T-helper 1 cell (primary cell): ENCODE data around the gene CEP131.
"Not testable (repeated sequence)": the region's sequence is repeated elsewhere in the genome, so short reads cannot be mapped to it uniquely, and the experiment has no call there.

ENCODE experiments used
- DNase-seq, 5 donors: peaks; one replicate each; pipeline ENCODE4 v3.0.0-alpha.2; 2012 to 2020

Gene CEP131

DNA sequence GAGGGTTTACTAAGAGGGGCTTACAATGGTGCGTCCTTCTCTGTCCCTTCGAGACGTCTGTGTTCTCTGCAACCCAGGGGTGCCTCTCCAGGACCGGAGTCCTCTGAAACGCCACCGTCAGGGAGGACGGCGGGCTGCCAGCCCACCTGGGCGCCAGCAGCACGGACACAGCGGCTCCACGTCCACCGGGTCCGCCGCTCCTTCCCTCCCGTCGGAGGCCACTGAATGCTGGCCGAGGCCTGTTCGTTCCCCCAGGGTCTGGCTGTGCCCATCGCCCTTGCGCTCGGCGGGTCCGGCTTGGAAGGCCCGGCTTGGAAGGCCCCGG, 15.7 kb upstream of the CEP131 start:
- DNase-seq: no peak

DNA sequence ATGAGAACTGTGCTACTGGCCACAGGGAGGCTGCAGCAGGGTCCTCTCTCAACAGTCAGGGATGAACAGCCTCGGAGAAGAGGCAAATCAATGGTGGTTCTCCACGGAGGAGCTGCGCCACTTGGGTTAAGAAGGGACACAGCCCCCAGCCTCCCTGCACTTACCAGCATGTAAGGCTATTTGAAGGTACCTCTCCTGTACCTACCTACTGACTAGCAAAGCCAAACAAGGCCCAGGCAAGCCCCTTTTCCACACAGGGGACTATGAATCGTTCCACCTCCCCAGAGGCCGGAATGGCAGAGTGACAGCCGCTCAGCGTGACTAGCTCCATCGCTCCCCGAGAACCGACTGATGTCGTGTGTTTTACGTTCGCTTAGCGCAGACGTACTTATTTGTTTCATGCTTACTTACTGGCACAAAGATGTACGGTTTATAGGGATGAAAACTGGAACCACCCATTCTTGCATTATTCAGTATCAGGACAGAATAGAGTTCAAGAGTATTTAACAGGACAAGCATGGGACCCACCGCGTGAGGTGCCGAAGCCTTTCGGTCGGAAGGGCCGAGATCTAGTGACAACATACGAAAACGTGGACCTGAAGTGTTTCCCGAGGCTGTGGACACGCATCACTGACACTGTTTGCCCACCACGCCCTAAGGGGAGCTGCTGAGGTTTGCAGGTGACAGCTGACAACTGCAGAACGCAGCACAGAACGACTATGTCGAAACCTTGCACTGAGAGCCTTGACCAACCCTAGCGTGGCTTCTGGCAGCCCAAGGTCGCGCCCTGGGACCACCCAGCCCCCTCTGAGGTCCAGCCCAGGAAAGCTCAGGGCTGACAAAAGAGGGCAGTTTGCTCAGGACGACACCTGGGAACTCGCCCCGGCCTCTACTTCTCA, 15.1 kb upstream of the CEP131 start:
- no peak for DNase-seq

GRCh38 chr17:81236784-81237183, 14.0 kb upstream of the CEP131 start:
- no peak for DNase-seq

DNA sequence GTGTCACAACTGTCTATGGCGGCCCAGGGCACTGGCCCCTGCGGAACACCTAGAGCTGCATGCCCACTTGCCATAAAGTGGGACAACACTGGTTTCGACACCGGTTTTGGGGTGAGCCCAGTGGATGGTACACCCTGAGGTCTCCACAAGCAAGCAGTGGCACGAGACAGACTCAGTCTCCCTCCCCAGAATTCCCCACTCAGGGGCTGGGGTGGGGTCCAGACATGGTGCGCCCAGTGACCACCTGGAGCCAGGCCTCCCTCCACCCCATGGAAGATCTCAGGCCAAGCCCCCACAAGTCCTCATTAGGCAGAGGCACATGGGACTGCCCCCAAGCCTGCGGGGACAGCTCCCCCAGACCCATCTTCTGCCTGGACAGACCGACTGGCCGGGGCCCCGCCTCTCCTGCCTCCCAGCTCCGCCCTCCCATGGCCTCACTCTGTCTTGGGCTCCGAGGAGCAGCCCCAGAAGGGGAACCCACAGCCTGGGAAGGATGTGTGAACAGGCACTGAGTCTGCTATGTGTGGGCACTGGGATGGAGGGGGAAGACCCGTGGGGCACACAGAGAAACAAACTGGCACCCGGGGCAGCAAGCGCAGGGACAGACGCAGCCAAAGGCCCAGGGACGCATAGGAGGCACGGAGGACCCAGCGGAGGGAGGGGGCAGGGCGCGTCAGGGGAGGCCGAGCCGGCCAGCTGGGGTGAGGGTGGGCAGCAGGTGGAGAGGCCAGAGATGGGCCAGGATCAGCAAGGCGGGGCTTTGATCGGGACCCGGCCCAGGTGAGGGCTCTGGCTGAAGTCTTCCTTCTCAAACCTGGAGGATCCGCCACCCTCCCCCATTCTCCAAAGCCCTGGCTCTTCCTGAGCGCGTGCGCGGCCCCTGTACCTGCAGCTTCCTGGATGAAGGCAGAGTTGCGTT, 13.3 kb upstream of the CEP131 start:
- no peak for DNase-seq

DNA sequence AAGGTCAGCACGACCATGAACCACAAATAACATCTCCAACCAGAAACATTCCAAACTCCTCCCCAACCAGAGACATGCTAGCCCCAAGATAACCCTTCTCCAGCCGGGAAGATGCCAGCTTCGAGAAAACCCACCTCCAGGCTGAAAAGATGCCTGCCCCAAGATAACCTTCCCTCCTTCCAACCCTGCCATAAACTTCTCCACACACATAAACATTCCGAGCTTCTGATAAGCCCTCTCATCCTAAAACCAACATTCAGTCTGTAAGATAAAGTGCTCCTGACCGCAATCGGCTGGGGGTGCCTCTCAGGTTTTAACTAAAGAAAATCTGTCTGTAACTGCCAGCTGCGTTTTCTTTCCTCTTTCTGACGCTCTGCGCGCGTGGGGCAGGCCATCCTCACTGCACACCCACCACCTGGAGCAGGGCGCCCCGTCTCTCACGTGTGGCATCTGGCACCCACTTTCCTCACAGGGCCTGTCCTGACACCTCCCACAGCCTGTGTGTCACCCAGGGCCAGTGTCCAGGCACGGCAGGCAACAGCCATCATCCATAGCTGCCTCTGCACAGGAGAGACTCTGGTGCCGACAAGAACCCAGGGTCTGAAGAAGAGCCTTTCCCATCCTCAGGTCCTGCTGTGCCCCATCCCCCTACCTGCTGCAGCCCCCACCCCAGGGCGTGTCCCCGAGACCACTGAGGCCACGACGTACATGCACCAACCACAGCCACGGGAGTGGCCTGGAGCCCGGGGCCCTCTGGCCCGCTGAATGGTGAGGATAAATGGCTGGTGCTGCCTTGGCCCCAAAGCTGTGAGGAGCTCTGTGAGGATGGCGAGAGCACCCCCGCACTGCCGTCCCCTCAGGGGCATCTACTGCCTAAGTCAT, 12.4 kb upstream of the CEP131 start:
- no peak for DNase-seq

- DNase-seq: no peak
Observed at GRCh38 chr17:81234506-81234855, 11.7 kb upstream of the CEP131 start.

GRCh38 chr17:81233811-81234505, 11.2 kb upstream of the CEP131 start:
- no peak for DNase-seq

GRCh38 chr17:81233316-81233715, 10.6 kb upstream of the CEP131 start:
- DNase-seq: no peak

GRCh38 chr17:81232616-81233241, 10.0 kb upstream of the CEP131 start:
- DNase-seq: no peak

DNA sequence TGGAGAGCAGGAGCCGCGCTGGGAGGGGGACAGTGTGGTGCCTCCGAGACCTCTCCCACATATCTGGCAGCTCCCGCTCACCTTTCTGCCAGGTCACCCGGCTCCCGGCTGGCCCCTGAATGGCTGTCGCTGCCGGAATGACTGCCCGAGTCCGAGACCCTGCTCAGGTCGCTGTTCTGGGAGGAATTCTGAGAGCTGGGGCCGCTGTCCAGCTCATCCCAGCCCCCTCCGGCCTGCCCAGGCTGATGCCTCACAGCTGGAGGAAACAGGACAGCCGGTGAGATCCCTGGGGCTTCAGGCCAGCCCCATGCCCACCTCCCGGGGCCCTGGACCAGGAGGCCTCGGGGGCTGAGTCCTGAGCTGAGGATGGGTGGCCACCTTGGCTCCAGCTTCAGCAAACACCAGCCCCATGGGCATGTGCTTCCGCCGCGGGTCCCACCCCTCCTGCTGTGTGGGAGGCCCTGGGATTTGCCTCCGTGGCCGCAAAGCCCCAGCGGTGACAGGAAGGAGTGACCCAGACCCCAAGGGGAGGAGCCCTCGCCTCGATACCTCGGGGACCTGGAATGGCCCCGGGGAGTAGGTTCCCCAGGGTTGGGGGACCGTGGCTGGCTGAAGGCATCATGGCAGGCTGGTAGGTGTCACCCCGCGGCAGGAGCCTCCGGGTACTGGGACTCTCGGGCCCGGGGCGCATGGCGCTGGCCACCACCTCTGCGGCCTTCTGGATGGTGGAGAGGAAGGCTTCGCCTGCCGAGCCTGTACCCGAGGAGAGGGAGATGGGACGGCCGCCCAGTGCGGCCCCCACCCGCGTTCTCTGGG, 9.2 kb upstream of the CEP131 start:
- no peak for DNase-seq

- DNase-seq: no peak
Observed at GRCh38 chr17:81231121-81231645, 8.4 kb upstream of the CEP131 start.

DNA sequence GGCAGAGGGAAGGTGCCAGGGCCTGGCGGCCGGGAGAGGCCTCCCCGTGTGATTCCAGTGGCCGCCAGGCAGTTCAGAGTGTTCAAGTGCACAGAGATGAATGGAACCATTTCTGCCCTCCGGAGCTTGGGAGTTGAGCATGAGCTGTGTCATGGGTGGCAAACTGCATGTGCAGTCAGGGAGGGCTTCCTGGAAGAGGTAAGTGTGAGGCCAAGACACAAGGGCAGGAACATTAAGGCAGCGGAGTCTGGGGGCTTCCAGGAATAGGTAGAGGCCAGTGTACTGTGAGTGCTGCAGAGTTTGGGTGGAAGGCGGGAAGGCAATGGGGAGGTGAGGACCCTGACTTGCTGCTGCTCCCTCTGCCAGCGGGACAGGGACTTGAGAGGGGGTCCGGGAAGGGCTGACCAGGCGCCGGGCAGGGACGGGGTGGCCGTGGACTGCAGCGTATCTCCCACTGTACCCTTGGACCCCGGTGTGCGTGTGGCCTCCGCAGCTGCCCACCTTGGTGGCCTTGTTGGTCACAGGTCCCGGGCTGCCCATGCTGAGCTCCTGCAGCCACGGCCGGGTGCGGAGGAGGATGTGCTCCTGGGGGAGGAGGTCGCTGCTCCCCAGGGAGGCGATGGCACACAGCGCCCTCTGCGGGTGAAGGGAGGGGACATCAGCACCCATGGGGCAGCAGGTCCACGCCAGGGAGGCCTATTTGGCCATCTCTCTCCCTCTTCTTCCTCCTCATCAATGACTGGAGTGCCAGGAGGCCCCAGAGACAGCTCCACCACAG, 7.5 kb upstream of the CEP131 start:
- no peak for DNase-seq

GRCh38 chr17:81229666-81229920, 6.8 kb upstream of the CEP131 start:
- no peak for DNase-seq

- no peak for DNase-seq
Observed at GRCh38 chr17:81228834-81229665, 6.3 kb upstream of the CEP131 start.

DNA sequence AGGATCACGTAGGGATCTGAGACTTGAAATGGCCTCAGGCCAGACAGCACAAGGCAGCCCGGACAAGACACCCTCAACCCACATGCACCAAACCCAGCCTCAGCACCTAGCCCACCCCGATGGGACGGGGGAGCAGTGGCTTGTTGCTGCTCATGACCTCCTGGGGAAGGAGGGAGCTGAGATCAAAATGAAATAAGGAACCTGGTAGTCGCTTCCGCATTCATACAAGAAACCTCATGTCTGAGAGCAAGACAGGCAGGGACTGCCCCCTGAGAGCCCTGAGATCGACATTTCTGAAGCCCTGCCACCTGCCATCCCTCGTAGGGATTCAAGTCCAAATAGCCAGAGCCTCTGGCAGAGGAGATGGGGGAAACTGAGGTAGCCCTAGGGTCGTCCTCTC, 5.7 kb upstream of the CEP131 start:
- no peak for DNase-seq

GRCh38 chr17:81227630-81228029, 4.9 kb upstream of the CEP131 start:
- DNase-seq: not testable (repeated sequence)

- DNase-seq: no peak
Observed at GRCh38 chr17:81223762-81224130, 981 bp upstream of the CEP131 start.

DNA sequence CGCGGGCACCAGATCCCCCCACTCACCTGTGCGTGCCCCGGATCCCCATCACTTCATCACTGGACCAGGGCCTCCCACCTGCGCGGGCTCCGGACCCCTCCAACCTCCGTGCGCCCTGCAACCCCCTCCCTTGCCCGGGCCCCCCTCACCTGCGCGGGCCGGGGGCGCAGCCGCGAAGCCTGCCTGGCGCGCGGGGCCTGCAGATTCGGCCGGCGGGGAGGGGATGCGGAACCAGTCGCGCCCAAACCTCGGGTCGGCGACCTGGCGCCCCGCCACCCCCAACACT, 202 bp downstream of the CEP131 start:
- no peak for DNase-seq

- DNase-seq: no peak
Observed at GRCh38 chr17:81221842-81222619, 734 bp downstream of the CEP131 start.
